Stimulated activated naive CD8-positive, alpha-beta T cell treated with anti-CD3 and anti-CD28 coated beads, Interleukin-15, amount 100 ng/mL, for 72 hours (primary cell): Measurements from ENCODE around the gene CTRB2.
A peak's percentile ranks its signal among the peaks of the same experiment; 100 is the strongest.
"Not testable (repeated sequence)": the region's sequence is repeated elsewhere in the genome, so short reads cannot be mapped to it uniquely, and the experiment has no call there.

Experiments
- ATAC-seq: fragments of 150-1000 bp; cut with Tn5 transposase; 2 replicates; pipeline ENCODE4 v1.10.0; 2021; ENCODE audit warnings: mild to moderate bottlenecking, moderate library complexity
- DNase-seq, 2 donors: peaks; one replicate each; pipeline ENCODE4 v3.0.0; 2021 to 2022
- H3K27ac Mint-ChIP-seq, 2 donors: one replicate each; pipeline ENCODE4 v1.8.0; 2022; ENCODE audit warnings: mild to moderate bottlenecking in 2 of 2, mixed read lengths in 2 of 2, moderate library complexity in 2 of 2
- H3K27me3 Mint-ChIP-seq: one replicate; pipeline ENCODE4 v1.8.0; 2022; ENCODE audit warnings: mixed read lengths
- H3K4me1 Mint-ChIP-seq: one replicate; pipeline ENCODE4 v1.8.0; 2022; ENCODE audit warnings: mild to moderate bottlenecking, mixed read lengths
- H3K4me3 Mint-ChIP-seq, 2 donors: one replicate each; pipeline ENCODE4 v1.8.0; 2022; ENCODE audit warnings: mild to moderate bottlenecking in 2 of 2, mixed read lengths in 2 of 2, moderate library complexity in 1 of 2
- H3K9me3 Mint-ChIP-seq, 2 donors: one replicate each; pipeline ENCODE4 v1.8.0; 2022; ENCODE audit warnings: mixed read lengths in 2 of 2

CTRB2 gene

DNA sequence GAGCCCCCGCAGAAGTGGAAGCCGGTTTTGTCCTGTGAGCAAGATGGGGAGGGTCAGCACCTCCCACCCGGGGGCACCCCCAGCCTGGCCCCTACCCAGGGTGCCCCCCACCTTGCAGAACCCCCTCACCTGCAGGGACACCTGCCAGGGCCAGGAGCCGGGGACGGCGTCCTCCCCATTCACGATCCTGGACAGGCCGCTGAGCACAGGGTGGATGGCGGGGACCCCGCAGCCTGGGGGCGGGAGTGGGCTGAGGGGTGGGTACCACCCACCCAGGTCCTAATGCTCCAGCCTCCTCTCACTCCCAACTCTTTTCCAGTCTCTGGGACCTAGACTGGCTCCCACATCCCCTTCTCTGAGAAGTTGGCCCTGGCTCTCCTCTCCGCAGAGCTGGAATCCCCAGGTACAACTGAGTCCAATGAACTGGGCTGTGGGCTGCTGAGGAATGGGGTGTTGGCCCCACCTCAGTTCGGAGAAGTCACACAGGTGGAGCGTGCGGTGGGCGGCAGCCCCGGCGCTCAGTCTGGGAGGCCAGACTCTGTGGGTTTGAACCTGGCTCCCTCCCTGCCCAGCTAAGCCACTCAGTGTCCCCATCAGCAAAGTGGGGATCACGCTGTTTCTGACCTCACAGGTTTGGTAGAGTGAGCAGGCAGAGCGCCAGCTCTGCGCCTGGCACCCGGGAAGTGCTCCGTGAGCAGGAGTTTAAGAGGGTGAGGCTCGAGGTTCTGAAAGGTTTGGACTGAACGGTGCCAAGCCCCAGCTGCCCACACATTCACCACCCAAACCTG, 806 bp downstream of the CTRB2 start:
- DNase-seq, H3K27me3 Mint-ChIP-seq, H3K9me3 Mint-ChIP-seq, H3K4me1 Mint-ChIP-seq, H3K27ac Mint-ChIP-seq, H3K4me3 Mint-ChIP-seq: not testable (repeated sequence)
- peak; percentile 61 for ATAC-seq

DNA sequence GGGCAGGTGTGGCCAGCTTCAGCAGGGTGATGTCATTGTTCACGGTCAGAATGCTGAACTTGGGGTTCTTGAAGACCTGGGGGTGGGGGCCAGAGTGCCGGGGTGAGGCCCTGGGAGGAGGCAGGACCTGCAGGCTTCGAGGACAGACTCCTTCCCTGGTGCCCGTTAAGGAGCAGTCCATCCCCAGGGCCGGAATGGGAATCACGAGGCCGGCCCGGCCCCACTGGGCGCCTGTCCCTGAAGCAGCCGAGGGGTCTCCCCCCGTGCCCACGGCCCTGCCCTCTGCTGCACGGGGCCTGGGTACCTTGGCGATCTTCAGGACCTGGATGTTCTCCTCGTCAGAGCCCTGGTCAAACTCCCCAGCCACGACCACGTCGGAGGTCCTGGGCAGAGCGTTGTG, 1.5 kb downstream of the CTRB2 start:
- peaks cover 16% of the 10 kb centered on the region for H3K27me3 Mint-ChIP-seq
- DNase-seq, H3K4me3 Mint-ChIP-seq: not testable (repeated sequence)

DNA sequence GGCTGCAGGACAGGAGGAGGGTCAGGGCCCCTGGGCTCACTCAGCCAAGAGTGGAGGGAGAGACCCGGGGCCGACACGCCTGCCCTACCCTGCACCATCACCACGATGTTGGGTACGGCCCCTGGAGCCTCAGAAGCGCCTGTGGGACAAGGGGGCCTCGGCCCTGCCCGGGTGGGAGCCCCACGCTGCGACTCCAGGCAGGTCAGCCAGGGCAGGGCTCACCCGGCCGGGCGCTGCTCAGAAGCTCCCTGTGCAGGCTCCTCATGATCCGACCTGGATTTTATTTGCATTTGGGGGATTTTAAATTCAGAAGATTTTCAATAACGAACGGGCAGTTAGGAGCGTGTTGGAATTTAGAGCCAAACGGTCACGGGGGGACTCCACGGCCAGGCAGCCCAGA, 2.1 kb downstream of the CTRB2 start:
- Mint-ChIP-seq H3K27me3 (peaks cover 21% of the 10 kb centered on the region), H3K4me1 (peaks cover 15% of the 10 kb centered on the region)
- not testable (repeated sequence) for DNase-seq, H3K9me3 Mint-ChIP-seq, H3K4me3 Mint-ChIP-seq, H3K27ac Mint-ChIP-seq
- ATAC-seq: peak; percentile 8

More for the DNA sequence above, 1.5 kb downstream of the CTRB2 start:
- not testable (repeated sequence) for H3K9me3 Mint-ChIP-seq, ATAC-seq, H3K27ac Mint-ChIP-seq
- H3K4me1 Mint-ChIP-seq: peaks cover 11% of the 10 kb centered on the region

DNA sequence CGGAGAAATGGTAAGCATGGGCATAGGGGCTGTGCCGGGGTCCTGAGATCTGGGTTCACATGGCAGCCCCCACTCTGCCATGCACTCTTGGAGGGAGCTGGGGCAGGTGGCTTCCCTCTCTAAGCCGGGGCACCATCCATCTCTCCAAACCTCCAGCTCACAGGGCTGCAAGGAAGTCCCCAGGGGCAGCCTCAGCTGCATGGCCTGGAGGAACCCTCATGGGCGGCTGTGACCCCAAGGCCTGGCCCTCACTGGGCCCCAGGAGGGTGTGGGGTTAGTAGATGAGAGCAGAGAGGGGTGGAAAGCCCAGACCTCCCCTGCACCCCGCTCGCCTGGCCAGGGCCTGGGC, 2.6 kb downstream of the CTRB2 start:
- Mint-ChIP-seq H3K9me3 (no peaks in the 10 kb centered on the region), H3K4me3 (no peak overlapping the region), H3K4me1 (peaks cover 17% of the 10 kb centered on the region), H3K27ac (no peak overlapping the region), H3K27me3 (peaks cover 24% of the 10 kb centered on the region)
- peak; percentile 33 for ATAC-seq
- no peak for DNase-seq

DNA sequence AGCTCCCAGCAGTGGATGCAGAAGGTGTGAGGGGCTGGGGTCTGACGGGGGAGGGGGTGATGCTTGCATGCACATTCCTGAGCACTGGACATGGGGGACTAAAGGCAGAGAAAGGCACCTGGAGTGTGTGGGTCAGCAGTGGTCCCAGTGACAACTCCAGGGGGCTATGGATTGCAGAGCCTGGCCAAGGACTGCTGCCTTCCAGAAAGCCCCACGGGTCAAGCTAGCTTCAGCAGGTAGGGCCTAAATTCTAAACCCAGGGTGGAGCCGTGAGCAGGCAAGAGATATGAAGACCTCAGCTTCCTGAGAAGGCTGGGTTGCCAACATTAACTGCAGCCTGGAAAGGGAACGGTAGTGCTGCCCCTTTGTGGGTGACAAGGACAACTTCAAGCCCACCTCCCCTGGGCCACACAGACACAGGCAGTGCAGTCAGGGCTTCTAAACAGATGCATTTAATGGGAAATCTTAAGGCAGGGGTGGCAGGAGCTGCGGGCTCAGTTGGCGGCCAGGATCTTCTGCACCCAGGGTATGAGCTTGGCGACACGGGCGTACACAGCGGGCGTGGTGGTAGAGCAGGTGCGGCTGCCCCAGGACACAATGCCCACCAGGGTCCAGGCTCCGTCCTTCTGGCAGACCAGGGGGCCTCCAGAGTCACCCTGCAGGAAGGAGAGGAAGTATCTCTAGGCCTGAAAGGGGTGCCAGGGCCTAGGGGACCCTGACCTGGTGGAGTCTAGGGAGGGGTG, 3.1 kb downstream of the CTRB2 start:
- peaks cover 24% of the 10 kb centered on the region for H3K27me3 Mint-ChIP-seq
- no peak for DNase-seq
- no peaks in the 10 kb centered on the region for H3K9me3 Mint-ChIP-seq
- H3K4me1 Mint-ChIP-seq: peaks cover 17% of the 10 kb centered on the region
- peak; percentile 7 for ATAC-seq
- H3K27ac Mint-ChIP-seq: no peak overlapping the region
- H3K4me3 Mint-ChIP-seq: no peak overlapping the region

DNA sequence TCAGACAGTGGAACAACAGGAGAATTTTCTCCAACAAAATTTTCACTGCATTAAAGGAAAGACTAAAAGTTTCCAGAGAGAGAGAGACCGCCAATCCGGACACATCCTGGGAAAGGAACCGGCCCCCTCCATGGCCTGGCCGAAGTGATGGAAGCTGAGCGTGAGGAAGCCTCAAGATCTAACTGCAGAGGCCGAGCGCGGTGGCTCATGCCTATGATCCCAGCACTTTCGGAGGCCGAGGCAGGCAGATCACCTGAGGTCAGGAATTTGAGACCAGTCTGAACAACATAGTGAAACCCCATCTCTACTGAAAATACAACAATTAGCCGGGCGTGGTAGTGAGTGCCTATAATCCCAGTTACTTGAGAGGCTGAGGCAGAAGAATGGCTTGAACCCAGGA, 3.9 kb downstream of the CTRB2 start:
- Mint-ChIP-seq H3K27ac (no peak overlapping the region), H3K9me3 (no peaks in the 10 kb centered on the region), H3K27me3 (peaks cover 25% of the 10 kb centered on the region), H3K4me3 (no peak overlapping the region), H3K4me1 (peaks cover 18% of the 10 kb centered on the region)
- DNase-seq: no peak
- ATAC-seq: no peak

DNA sequence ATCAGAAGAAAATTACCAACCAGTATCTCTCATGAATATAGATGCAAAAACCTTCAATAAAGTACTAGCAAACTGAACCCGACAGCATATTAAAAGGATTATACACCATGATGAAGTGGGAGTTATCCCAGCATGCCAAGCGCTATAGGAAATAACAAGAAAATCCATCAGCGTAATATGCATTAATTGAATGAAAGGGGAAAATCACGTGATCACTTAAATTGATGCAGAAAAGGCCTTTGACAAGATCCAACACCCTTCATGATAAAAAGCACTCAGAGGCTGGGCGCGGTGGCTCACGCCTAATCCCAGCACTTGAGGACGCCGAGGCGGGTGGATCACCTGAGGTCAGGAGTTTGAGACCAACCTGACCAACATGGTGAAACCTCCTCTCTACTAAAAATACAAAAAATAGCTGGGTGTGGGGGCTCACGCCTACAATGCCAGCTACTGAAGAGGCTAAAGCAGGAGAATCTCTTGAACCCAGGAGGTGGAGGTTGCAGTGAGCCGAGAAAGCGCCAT, 4.8 kb downstream of the CTRB2 start:
- DNase-seq: no peak
- no peak overlapping the region for H3K4me3 Mint-ChIP-seq
- peaks cover 26% of the 10 kb centered on the region for H3K4me1 Mint-ChIP-seq
- no peak overlapping the region for H3K27ac Mint-ChIP-seq
- peaks cover 31% of the 10 kb centered on the region for H3K27me3 Mint-ChIP-seq
- no peak for ATAC-seq
- H3K9me3 Mint-ChIP-seq: no peaks in the 10 kb centered on the region

DNA sequence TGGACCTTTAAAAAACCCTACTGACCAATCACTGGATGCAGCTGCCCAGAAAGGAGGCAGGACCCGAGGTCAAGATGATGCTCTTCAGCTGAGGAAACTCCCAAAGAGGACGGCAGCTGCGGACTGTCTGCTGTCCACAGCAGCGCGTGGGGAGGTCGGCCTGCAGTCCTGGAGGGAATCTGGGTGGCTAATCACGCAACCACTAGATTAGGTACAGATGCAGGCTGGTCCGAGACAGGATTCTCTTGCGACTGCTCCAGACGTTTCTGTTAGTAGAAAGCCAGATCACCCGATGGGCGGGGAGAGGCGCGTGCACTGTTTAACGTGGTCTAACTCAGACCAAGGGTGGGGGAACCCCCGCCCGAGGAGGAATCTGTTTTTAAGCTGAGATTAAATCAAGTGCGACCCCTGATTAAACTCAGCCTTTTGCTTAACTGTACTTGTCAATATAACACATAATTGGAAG, 8.8 kb downstream of the CTRB2 start:
- Mint-ChIP-seq H3K27ac (no peak overlapping the region), H3K27me3 (peaks cover 42% of the 10 kb centered on the region), H3K4me1 (peaks cover 26% of the 10 kb centered on the region), H3K4me3 (no peak overlapping the region), H3K9me3 (no peaks in the 10 kb centered on the region)
- DNase-seq: no peak
- no peak for ATAC-seq

DNA sequence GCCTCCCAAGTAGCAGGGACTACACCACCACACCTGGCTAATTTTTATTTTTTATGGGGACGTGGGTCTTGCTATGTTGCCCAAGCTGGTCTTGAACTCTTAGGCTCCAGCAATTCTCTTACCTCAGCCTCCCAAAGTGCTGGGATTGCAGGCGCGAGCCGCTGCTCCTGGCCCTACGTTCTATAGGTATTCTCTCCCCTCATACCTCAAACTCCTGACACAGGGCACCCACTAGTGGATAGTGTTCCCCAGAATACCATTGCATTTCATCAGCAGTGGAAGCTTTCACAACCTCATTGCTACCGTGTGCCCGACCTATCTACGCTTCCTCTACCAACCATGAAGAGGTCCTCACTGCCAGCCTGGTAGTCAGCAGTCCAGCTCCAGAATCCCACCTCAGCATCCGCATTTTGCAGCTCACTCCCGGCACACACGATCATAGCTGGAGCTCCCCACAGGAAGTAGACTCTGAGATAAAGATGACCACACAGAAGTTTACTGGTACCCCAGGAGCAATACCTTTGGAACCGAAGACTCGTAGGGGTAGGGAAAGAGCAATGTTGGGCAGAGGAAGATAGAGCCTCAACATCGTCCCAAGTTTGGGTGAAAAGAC, 9.3 kb downstream of the CTRB2 start:
- Mint-ChIP-seq H3K27ac (no peak overlapping the region), H3K27me3 (peaks cover 42% of the 10 kb centered on the region), H3K4me1 (peaks cover 26% of the 10 kb centered on the region), H3K9me3 (no peaks in the 10 kb centered on the region), H3K4me3 (no peak overlapping the region)
- ATAC-seq (no peak), DNase-seq (no peak)

DNA sequence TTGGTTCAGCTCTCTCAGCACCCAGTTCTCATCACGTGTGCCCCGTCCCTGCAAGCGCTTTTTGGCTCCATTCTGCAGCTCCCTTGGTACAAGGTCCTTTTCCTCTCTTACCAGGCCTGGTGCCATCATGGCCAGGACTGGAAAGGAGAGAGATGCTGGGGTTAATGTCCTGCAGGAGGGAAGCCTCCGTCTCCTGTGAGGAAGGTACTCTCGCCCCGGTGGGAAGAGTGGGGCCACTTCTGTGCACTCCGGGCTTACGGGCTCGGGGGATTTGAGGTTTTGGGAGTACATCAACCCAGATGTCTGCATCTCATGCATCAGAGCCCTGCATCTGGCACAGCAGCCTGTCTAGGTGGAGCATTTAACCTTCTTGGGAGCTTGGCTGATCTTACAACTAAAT, 10.1 kb downstream of the CTRB2 start:
- H3K27me3 Mint-ChIP-seq: peaks cover 42% of the 10 kb centered on the region
- H3K9me3 Mint-ChIP-seq: no peaks in the 10 kb centered on the region
- H3K4me1 Mint-ChIP-seq: peaks cover 26% of the 10 kb centered on the region
- ATAC-seq: no peak
- H3K27ac Mint-ChIP-seq: no peak overlapping the region
- H3K4me3 Mint-ChIP-seq: no peak overlapping the region
- DNase-seq: no peak

DNA sequence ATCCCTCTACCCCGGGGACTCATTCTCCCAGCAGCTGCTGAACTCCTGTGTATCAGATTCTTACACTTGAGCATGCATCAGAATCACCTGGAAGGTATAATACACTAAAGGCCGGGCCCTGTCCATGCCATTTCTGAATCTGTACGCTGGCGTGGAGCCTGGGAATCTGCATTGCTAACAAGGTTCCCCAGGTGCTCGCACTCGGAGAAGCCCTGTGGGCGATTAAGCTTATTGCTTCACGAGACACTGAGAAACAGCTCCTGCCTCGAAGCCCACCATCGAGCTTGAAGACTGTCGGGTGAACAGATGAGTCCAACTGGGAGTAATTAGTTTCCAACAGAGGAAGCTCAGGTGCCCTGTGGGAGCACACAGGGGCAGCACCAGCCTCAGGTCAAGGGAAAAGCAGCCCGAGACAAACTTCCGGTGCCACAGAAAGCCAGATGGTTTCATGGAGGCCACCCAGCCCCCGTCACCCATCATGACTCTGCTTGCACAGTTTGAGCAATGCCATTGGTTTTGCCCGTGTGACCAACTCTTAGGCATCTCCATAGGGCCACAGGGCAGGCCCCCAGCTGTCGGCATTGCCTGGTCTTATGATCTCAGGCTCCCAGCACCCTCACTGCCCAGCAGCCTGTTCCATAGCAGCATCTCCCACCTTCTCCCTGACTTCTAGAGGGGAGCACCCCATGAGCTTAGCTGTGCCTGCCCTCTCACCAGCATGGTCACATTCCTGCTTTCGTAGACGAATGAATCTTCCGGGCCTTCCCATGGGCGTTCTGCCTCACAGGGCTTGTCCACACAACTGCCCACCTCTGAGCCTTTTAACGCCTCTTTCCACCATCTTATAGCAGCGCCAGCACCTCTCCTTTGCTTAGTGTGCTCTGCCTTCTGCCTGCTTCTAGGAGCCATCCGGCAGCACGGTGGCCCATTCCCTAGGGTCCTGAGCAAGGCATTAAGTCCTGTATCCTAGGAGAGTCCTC, 10.9 kb downstream of the CTRB2 start:
- peaks cover 42% of the 10 kb centered on the region for H3K27me3 Mint-ChIP-seq
- ATAC-seq (no peak), DNase-seq (no peak)
- no peaks in the 10 kb centered on the region for H3K9me3 Mint-ChIP-seq
- peaks cover 21% of the 10 kb centered on the region for H3K4me1 Mint-ChIP-seq
- H3K27ac Mint-ChIP-seq: no peak overlapping the region
- no peak overlapping the region for H3K4me3 Mint-ChIP-seq

DNA sequence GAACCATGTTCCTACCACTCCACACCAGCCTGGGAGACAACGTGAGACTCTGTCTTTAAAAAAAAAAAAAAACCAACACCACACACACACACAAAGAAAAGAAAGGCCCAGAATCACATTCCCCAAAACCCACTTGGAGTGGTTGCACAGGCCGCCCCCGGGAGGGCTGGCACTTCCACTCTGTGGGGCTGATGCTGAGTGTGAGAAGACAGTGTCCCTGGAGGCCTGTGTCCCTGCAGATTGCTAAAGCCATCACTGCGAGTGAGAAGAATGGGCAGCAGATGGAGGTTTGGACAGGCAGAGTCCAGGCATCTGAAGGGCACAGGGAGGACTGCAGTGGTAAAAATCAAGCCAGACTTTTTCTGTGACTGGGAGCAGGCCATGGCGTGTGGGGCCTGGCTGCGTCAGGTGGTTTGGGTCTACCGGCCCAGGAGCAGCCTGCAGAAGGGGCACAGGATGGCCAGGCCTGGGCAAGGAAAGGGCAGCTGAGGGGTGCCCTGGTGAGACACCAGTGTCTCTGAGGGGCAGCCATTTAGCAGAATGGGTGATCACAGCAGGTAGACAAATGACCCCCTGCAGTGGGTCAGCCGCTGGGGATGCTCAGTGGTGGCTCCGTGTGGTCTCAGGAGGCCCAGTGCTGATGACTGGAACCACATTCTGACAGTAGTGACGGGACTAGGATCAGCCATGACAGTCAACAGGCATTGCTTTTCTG, 13.1 kb downstream of the CTRB2 start:
- peaks cover 9% of the 10 kb centered on the region for H3K4me1 Mint-ChIP-seq
- H3K4me3 Mint-ChIP-seq: no peak overlapping the region
- DNase-seq: no peak
- H3K27me3 Mint-ChIP-seq: peaks cover 39% of the 10 kb centered on the region
- no peak for ATAC-seq
- H3K9me3 Mint-ChIP-seq: no peaks in the 10 kb centered on the region
- peak overlapping the region in 1 of 2 donors; percentile 57 for H3K27ac Mint-ChIP-seq

DNA sequence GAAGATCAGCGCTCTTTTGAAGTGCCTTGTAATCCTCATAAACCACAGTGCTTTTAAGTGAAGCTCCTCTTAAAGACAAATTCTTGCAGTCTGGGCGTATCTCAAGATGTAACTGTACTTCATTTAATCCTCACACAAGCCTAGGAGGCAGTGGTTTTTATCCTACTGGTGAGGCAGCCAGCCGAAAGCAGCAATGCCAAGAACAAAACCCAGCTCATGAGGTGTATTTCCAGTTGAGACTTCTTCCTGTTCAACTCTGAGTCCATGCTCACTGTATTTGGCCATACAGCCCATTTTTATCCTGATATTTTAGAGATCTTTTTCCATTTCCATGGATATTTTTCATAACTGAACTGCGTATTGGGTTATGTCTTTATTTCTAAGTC, 13.7 kb downstream of the CTRB2 start:
- H3K4me3 Mint-ChIP-seq: no peak overlapping the region
- no peak for ATAC-seq
- peaks cover 36% of the 10 kb centered on the region for H3K27me3 Mint-ChIP-seq
- H3K4me1 Mint-ChIP-seq: peaks cover 9% of the 10 kb centered on the region
- no peak for DNase-seq
- no peaks in the 10 kb centered on the region for H3K9me3 Mint-ChIP-seq
- no peak overlapping the region for H3K27ac Mint-ChIP-seq

DNA sequence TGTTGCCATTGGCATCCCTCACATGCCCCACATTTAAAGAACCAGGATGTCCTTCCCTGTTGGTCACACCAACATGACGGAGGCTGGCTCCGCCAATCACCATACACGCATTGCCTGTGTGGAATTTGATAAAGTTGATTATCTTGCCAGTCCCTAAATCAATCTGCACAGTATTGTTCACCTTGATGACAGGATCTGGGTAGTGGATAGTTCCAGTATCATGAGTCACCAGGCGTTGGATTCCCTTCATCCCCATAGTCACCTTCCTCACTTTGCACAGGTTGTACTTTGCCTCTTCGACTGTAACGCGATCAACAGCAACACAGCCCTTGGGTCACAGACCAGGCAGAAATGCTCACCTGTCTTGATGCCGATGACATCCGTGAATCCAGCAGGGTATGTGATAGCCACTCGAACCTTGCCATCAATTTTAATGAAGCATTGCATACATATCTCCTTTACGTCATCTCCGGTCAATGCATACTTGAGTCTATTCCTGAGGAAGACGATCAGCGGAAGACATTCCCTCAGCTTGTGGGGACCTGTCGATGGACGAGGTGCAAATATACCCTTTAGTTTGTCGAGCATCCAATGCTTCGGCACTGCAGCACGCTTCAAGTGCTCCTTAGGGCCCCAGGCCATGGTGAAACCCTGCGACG, 14.2 kb downstream of the CTRB2 start:
- no peaks in the 10 kb centered on the region for H3K9me3 Mint-ChIP-seq
- H3K4me1 Mint-ChIP-seq: peaks cover 4% of the 10 kb centered on the region
- peaks cover 31% of the 10 kb centered on the region for H3K27me3 Mint-ChIP-seq
- H3K27ac Mint-ChIP-seq: no peak overlapping the region
- no peak overlapping the region for H3K4me3 Mint-ChIP-seq
- DNase-seq (no peak), ATAC-seq (no peak)
